ENCODE results near the gene CCNE1. TPM values are rescaled to one million over a fixed set of nuclear protein-coding genes. Genes with fewer than 3 reads are reported as not detected.

CCNE1 gene
- total RNA-seq, 1 experiment from 2014 or later, result 40.2 TPM

DNA sequence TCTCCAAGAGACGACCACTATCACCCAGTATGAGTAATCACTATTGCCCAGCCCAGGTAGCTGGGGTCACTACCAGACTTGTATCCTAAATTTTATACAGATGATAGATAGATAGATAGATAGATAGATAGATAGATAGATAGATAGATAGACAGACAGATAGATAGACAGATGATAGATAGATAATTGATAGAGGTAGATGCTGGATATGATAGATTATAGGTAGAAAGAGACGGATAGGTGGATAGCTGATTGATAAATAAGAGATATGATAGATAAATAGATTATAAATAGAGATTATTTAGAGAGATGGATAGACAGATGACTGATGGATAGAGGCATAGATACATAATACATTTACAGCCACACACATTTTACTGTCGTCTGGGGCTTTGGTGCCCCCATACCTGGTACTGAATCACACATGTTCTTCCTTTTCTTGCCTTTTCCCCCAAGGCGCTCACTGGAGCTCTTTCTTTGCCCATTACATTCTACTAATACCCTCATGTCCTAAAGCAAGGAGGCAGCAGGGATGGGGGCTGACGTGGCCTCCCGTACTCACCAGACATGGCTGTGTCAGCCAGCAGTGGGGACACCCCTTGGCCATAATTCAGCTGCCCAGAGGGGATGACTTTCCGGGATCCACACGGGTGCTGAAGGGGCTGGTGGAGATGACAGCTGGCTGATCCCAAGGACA, 44.6 kb upstream of the CCNE1 start:
- Histone ChIP-seq H3K4me1 (ENCODE audit: insufficient read depth, low read length) (no peaks in the 10 kb centered on the region), H3K18ac (ENCODE audit: insufficient read length, low read depth, low read length) (no peak overlapping the region), H3K4ac (ENCODE audit: low read depth, low read length) (no peak overlapping the region), H3K27ac (ENCODE audit: insufficient read length, low read depth, low read length) (no peak overlapping the region), H3K56ac (ENCODE audit: insufficient read length, low read depth, low read length) (no peak overlapping the region), H3K23ac (ENCODE audit: insufficient read length, low read depth, low read length) (no peak overlapping the region), H3K23me2 (ENCODE audit: insufficient read length, low read depth, low read length, poor library complexity, severe bottlenecking) (no peaks in the 10 kb centered on the region), H2AFZ (ENCODE audit: low read length) (no peak overlapping the region), H4K91ac (ENCODE audit: insufficient read length, low read depth, low read length) (no peak overlapping the region), H2BK15ac (ENCODE audit: low read depth, low read length) (no peak overlapping the region), H2BK5ac (ENCODE audit: insufficient read length, low read length) (no peak overlapping the region), H3K14ac (ENCODE audit: insufficient read depth, low read length) (no peak overlapping the region), H3K9me3 (ENCODE audit: control insufficient read depth, low read depth, low read length) (no peaks in the 10 kb centered on the region), H4K20me1 (ENCODE audit: control insufficient read depth, insufficient read depth, insufficient read length) (no peaks in the 10 kb centered on the region), H3K79me2 (ENCODE audit: insufficient read depth, low read length) (no peaks in the 10 kb centered on the region), H3K9ac (ENCODE audit: extremely low read depth, insufficient read length, low read length) (no peak overlapping the region), H3K27me3 (ENCODE audit: insufficient read depth, low read length) (no peaks in the 10 kb centered on the region), H4K5ac (ENCODE audit: insufficient read length, low read depth, low read length) (no peak overlapping the region), H2BK120ac (ENCODE audit: low read depth, low read length, poor library complexity, severe bottlenecking) (no peak overlapping the region), H2BK20ac (ENCODE audit: low read depth, low read length, poor library complexity, severe bottlenecking) (no peak overlapping the region), H4K8ac (replicated peaks; ENCODE audit: insufficient read length, low read depth, low read length) (no peak overlapping the region), H2AK5ac (ENCODE audit: insufficient read length, low read length) (no peak overlapping the region), H3K79me1 (ENCODE audit: insufficient read depth, low read depth, low read length, poor library complexity, severe bottlenecking) (no peaks in the 10 kb centered on the region), H2BK12ac (ENCODE audit: insufficient read length, low read depth, low read length) (no peak overlapping the region), H3T11ph (ENCODE audit: low read length) (no peak overlapping the region), H3K4me2 (ENCODE audit: insufficient read depth, insufficient read length, low read length) (no peak overlapping the region)
- no peak for DNase-seq
- H3K27me3 Mint-ChIP-seq (ENCODE audit: low read depth), result peaks cover 3% of the 10 kb centered on the region; the same call in 1 of the 2 replicates
- TF ChIP-seq, protein P1, sequence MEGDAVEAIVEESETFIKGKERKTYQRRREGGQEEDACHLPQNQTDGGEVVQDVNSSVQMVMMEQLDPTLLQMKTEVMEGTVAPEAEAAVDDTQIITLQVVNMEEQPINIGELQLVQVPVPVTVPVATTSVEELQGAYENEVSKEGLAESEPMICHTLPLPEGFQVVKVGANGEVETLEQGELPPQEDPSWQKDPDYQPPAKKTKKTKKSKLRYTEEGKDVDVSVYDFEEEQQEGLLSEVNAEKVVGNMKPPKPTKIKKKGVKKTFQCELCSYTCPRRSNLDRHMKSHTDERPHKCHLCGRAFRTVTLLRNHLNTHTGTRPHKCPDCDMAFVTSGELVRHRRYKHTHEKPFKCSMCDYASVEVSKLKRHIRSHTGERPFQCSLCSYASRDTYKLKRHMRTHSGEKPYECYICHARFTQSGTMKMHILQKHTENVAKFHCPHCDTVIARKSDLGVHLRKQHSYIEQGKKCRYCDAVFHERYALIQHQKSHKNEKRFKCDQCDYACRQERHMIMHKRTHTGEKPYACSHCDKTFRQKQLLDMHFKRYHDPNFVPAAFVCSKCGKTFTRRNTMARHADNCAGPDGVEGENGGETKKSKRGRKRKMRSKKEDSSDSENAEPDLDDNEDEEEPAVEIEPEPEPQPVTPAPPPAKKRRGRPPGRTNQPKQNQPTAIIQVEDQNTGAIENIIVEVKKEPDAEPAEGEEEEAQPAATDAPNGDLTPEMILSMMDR (conservative IDR thresholded peaks at IDR 0.05), result no peak
- no peak overlapping the region for H3K27ac Mint-ChIP-seq
- H3K9me3 Mint-ChIP-seq, result no peaks in the 10 kb centered on the region; a peak in 1 of 5 replicates
- peaks cover 5 to 14% of the 10 kb centered on the region in 2 experiments for H3K4me1 Mint-ChIP-seq
- H3K36me3 Mint-ChIP-seq (ENCODE audit: insufficient read depth in 1 of 3, low read depth in 3 of 3), result no peaks in the 10 kb centered on the region
- H3K4me3 Mint-ChIP-seq, result no peak overlapping the region
- 100% methylated on average over 1 of the region's 8 CpGs for WGBS (ENCODE audit: extremely low coverage, insufficient read length, low lambda C conversion rate)

Measured in H9 (cell line).